Suprapubic skin (tissue), 4 donors: ENCODE results near the gene CFAP74.

Experiments
- CTCF ChIP-seq, 2 donors: fragments of 200-600 bp in 1 of 2; fragments of 450-650 bp in 1 of 2; sonication (generic) in 1 of 2; IDR thresholded peaks; one replicate each; pipeline ENCODE4 v1.5.1; 2016 to 2019; ENCODE audit warnings: antibody characterized with exemption in 2 of 2, mild to moderate bottlenecking in 1 of 2, moderate library complexity in 1 of 2
- POLR2A ChIP-seq, 2 donors: fragments of 450-650 bp; IDR thresholded peaks; one replicate each; pipeline ENCODE4 v1.6.1; 2017; ENCODE audit warnings: antibody characterized with exemption in 2 of 2, mild to moderate bottlenecking in 2 of 2, moderate library complexity in 2 of 2
- POLR2AphosphoS5 ChIP-seq, 3 donors: sonication (generic); formaldehyde crosslinking; IDR thresholded peaks; one replicate each; pipeline ENCODE4 v1.6.1; 2017; ENCODE audit warnings: antibody characterized with exemption in 3 of 3

DNA sequence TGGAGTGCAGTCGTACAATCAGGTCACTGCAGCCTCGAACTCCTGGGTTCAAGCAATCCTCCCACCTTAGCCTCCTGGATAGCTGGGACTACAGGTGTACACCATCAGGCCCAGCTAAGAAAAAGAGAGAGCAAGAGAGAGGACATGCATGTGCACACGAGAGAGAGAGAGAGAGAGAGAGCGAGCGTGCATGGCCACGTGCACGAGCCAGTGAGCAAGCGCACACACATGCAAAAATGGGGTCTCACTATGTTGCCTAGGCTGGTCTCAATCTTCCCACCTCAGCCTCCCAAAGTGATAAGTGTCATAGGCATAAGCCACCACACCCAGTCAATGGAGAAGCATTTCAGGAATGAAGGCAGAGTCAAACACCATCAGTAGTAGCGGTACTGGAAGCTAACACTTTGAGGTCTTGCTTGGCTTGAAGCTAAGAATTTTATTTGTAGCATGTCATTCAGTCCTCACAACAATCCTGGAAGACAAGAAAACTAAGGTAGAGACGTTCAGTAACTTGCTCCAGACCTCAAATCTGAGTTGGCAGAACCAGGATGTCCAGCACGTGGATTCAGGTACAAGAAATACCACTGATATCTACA, 127.2 kb downstream of the CFAP74 start:
- TF ChIP-seq POLR2AphosphoS5 (IDR thresholded peaks at IDR 0.05) (no peak), POLR2A (IDR thresholded peaks at IDR 0.05) (no peak), CTCF (IDR thresholded peaks at IDR 0.05) (no peak)
